ENCODE data around the gene CCNL1. TPM values are rescaled to one million over a fixed set of nuclear protein-coding genes. Genes with fewer than 3 reads are reported as not detected.
"Not testable (repeated sequence)": the region's sequence is repeated elsewhere in the genome, so short reads cannot be mapped to it uniquely, and the experiment has no call there.

Gene CCNL1
- total RNA-seq, 1 donor from 2014 or later = 222 TPM

- no peak for DNase-seq (ENCODE audit: low spot score)
- ATAC-seq = peak; percentile 5
- intact Hi-C loops (cut with DNase I) = no loop called here
Measured at GRCh38 chr3:157174290-157174648, 14.3 kb upstream of the CCNL1 start.

- DNase-seq (ENCODE audit: low spot score); ATAC-seq; intact Hi-C loops (cut with DNase I): not testable (repeated sequence)
Measured at GRCh38 chr3:157173343-157173742, 13.4 kb upstream of the CCNL1 start.

DNA sequence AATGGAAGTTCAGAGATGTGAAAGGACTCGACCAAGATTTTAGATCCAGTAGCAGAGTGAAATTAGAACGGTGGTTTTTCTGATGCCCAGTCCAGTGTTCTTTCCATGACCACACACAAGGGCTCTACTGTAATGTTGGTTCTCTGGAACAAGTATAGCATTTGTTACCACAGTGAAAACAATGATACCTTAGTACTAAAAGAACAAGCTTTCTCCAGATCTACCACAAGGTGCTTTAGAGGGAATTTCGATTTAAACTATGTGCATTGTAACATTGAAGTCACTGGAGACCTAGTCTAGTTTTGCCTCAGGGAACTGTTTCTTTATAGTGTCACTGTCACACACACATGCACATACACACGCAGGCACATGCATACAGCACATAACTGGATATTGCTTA, 12.8 kb upstream of the CCNL1 start:
- no peak for ATAC-seq
- intact Hi-C loops (cut with DNase I) = no loop called here
- no peak for DNase-seq (ENCODE audit: low spot score)

DNA sequence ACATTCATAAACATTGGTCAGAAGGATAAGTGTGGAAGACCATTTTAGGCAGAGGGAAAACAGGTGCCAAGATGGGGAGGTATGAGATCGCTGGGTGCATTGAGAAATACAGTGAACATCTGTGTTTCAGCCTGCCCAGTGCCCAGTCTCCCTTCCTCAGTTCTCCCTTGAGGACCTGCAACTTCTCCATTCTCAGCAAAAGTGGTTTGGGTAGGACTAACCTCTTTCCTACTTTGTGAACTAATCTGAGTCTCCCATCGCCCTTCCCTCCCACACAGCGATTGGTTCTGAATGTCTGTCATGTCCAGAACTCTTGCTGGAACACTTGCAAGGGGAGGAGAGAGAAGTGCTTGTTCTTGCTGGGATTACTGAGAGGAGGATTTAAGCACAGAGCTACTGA, 10.9 kb upstream of the CCNL1 start:
- ATAC-seq = no peak
- intact Hi-C loops (cut with DNase I) = no loop called here
- DNase-seq (ENCODE audit: low spot score) = no peak

DNA sequence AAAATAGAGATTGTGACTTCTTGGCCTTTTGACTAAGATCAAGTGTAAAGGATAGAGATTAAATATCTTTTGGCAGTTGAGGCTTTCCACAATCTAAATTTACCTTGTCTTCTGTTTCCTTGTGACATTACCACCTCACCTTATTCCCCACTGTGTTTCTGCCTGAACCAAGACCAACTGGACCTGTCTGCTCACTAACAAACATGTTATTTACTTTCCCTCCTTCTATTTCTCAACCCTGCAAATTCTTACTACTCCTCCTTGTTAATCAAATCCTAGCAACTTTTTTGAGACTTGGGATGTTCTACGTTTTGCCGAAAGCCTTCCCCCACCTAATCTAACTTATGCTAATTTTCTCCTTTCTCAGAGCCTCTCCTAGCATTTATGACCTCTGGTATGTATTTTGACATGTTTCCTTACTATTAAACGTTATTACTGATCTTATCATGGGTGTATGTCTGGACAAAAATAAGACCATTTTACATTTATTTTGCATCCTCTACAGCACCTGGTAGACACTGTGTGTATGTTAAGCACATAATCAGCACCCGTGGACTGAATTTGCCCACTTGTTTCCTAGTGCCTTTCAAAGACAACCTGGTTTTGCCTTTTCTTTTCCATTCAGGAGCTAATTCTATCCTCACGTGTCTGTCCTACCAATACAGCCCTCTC, 7.6 kb upstream of the CCNL1 start:
- DNase-seq (ENCODE audit: low spot score) (no peak), ATAC-seq (no peak)
- intact Hi-C loops (cut with DNase I) = no loop called here

DNA sequence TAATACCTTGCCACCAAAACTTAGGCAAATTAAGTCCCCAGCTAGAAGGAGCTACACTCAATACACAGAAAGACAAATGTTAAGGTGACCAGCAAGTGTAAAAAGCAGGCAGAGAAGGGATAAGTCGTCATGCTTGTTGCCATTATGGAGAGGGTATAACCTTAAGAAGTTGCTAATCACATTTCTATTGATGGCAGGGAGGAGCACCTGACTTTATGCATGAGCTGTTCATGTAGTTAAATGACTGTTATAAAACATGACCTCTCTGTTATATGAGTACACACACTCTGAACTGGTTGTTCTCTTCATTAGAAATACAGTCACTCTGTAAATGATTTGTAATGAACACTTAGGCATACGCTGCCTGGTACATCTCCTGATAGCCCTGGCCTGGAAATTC, 6.6 kb upstream of the CCNL1 start:
- ATAC-seq = no peak
- DNase-seq (ENCODE audit: low spot score) = no peak
- intact Hi-C loops (cut with DNase I) = no loop called here

- intact Hi-C loops (cut with DNase I) = no loop called here
- ATAC-seq = no peak
Measured at GRCh38 chr3:157166115-157166514, 6.2 kb upstream of the CCNL1 start.

GRCh38 chr3:157163217-157163953, 3.4 kb upstream of the CCNL1 start:
- ATAC-seq = no peak
- intact Hi-C loops (cut with DNase I) = no loop called here
- no peak for DNase-seq (ENCODE audit: low spot score)

More at GRCh38 chr3:157166115-157166514, 6.2 kb upstream of the CCNL1 start:
- no peak for DNase-seq (ENCODE audit: low spot score)

GRCh38 chr3:157162620-157163019, 2.7 kb upstream of the CCNL1 start:
- DNase-seq (ENCODE audit: low spot score); intact Hi-C loops (cut with DNase I); ATAC-seq: not testable (repeated sequence)

DNA sequence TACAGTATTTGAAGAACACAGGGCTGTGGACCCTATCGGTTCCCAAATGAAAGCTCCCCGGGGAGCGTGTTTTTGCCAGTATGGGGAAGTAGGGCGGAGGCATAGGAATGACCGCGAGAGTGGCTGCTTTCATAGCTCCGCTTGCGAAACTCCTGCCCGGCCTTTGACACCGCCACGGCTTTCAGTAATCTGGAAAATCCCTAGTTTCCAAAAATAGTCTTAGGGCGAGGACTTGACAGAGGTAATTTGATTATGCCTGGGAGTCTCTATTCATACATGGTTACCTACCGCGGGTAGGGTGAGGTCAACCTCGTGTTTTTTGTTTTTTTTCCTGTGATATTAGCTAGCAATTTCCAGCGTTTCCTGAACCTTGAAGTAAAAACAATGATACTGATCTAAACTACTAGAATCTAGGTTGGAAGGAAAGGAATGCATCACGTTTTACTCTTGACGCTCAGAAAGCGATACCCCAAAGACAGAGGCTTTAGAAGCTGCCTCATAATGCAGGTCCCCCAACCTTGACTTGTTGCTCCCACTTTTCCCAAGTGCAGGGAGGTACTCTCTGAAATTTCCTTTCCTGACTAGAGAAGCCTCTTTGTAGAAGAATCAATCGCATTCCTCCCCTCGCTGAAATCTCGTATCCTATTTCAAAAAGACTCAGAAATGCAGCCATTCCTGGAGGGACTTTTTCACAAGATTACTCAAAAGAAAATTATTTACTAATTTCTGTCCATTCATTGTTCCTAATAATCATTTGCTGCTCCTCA, 894 bp upstream of the CCNL1 start:
- peak; percentile 92 for ATAC-seq
- DNase-seq (ENCODE audit: low spot score) = peak; percentile 93
- intact Hi-C loops (cut with DNase I) = no loop called here

DNA sequence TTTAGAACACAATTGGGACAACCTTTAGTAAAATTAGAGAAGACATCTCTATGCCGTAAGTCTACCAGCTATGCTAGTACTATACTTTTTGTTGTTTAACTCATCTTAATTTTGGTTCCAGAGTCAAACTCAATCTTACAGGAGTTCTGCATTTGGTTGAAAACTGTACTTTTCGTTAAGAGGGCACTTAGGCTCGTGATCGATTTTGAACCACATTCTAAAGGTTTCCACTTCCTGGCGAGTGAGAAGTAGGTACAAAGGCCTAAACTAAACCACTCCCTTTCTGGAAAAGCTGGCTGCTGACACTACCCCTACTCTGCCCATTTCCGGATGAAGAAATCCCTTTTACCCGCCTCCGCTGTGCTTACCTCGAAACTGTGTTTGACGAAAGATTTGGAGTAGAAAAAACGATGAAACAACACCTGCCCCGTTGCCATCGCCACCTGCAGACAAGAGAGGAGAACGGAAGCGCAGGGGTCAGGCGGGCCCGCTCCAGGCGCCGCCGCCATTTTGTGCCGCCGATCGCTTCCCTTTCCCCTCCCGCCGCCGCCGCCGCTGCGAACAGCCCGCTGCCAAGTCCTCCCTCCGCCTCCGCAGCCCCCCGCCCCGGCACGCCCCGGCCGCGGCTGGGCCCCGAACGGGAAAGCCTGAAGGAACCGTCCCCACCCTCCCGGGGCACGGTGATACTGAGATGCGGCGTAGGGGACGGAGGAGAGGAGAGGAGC, 748 bp downstream of the CCNL1 start:
- DNase-seq (ENCODE audit: low spot score) (peak; percentile 77), ATAC-seq (peak; percentile 21)
- intact Hi-C loops (cut with DNase I) = no loop called here

DNA sequence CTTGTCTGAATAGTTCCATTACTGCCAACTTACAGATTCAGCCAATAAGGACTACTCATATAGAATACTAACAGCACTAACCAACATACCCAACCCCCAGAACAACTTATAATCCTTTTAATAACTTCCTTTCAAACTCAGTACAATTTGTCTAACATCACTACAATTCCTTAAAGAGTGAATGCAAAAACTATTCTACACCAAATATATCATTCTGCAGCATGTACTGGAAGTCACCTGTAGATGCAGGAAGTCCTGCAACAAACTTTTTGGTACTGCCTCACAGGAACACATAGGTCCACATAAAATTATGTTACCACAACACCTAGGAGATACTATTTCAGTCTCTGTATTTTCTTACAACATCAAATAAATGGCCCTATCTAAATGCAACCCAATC, 2.1 kb downstream of the CCNL1 start:
- ATAC-seq (no peak), DNase-seq (ENCODE audit: low spot score) (no peak)
- intact Hi-C loops (cut with DNase I) = no loop called here

GRCh38 chr3:157156837-157157635, 2.9 kb downstream of the CCNL1 start:
- ATAC-seq (no peak), DNase-seq (ENCODE audit: low spot score) (no peak)
- intact Hi-C loops (cut with DNase I) = no loop called here

GRCh38 chr3:157155591-157155990, 4.4 kb downstream of the CCNL1 start:
- ATAC-seq (no peak), DNase-seq (ENCODE audit: low spot score) (no peak)
- intact Hi-C loops (cut with DNase I) = no loop called here

DNA sequence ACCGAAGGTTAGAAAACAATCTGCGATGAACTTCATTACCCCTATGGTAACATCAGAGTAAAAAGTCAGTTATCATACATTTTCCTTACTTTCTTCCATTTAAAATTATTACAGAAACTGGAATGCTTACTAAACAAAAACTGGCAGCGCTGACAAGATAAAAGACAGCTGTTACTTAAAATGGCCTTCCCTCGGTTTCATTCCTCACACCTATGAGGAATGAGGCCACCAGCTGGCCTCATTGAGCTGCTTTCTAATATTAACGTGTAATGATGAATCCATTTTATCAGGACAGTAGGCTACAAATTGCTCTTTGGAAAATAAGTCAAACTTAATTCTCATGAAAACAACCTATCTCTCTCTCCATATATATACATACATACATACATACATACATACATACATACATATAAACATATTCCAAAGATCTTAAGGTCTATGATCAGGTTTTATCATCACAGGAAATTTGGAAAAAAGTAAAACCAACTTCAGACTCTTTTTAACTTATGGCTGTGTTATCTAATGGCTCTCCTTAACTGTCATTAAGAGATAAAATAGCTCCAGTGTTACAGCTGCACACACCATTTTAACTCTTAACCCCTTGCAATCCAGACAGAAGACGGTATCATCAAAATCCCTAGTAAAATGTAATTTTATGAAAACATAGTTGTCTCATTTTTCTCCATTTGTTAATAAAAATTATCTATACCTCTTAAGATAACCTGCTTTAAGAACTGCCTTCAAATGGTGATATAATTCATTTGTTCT, 5.2 kb downstream of the CCNL1 start:
- no peak for ATAC-seq
- DNase-seq (ENCODE audit: low spot score) = no peak
- intact Hi-C loops (cut with DNase I) = no loop called here

GRCh38 chr3:157152930-157153329, 7.0 kb downstream of the CCNL1 start:
- ATAC-seq (no peak), DNase-seq (ENCODE audit: low spot score) (no peak)
- intact Hi-C loops (cut with DNase I) = no loop called here

- ATAC-seq = no peak
- intact Hi-C loops (cut with DNase I) = no loop called here
- DNase-seq (ENCODE audit: low spot score) = no peak
Measured at GRCh38 chr3:157152438-157152837, 7.5 kb downstream of the CCNL1 start.

DNA sequence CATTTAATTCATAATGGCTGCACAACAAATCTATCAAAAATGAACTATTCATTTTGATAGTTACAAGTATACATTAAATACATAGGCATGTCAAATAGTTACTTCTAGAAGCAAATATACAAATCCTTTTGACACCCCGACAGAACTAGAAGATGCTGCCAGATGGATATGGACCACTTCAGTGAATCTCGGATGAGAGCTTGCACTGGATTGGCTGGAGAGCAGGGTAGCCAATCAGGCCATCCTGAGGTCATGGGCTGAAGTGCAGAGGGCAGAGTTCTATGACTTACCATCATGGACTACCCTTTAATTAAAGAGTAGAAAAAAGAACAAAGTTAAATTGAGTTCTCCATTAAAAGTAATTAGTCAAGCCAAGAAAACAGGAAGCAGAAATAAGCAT, 8.3 kb downstream of the CCNL1 start:
- DNase-seq (ENCODE audit: low spot score) (no peak), ATAC-seq (no peak)
- intact Hi-C loops (cut with DNase I) = no loop called here

Measured in sciatic nerve (tissue), 2 donors.